Measurements from ENCODE around the gene EXOC8. TPM values are rescaled to one million over a fixed set of nuclear protein-coding genes. Genes with fewer than 3 reads are reported as not detected.

The EXOC8 gene
- total and polyA plus RNA-seq, 2 experiments from 2014 or later = 2.3 to 14.4 TPM

GRCh38 chr1:231355171-231355570 lies 17.5 kb upstream of the EXOC8 start (continued):
- TF ChIP-seq ZNF462 (CRISPR knock-in tag; IDR thresholded peaks at IDR 0.05) (no peak), POLR2AphosphoS5 (IDR thresholded peaks at IDR 0.05; ENCODE audit: low read depth) (no peak), ZNF114 (CRISPR knock-in tag; IDR thresholded peaks at IDR 0.05) (no peak), EZH2 (IDR thresholded peaks at IDR 0.05; ENCODE audit: low read depth, unreplicated experiment) (no peak)

DNA sequence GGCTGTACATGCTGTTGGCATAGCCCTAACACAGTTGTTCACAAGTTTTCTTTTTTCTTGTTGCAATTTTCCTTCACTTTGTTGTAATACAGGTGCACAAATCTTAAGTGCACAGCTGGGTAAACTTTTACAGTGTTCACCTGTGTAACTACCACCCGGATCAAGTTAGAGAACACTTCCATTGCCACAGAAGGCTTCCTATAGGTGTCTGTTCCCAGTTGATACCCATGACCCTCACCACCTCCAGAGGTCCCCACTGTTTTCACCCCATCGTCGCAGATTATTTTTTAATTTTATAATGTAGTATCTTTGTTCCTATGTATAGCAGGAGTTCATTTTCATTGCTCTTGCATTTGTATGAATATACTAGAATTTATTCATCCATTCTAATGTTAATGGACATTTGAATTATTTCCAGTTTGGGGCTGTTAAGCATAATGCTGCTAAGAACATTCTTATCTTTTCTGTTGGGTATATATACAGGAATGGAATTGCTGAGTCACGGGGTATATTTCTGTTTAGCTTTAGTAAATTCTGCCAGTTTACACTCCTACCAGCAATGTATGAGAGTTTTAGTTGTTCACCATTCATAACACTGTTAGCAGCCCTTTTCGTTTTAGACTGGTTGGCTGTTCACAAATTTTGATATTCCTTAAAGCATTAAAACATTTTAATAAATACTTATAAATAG lies 16.8 kb upstream of the EXOC8 start:
- H3K27me3 Mint-ChIP-seq (ENCODE audit: insufficient read depth, low read depth, poor library complexity) = no peaks in the 10 kb centered on the region
- Histone ChIP-seq H3K27ac (ENCODE audit: low read depth) (no peak overlapping the region), H4K20me1 (replicated peaks; ENCODE audit: insufficient read depth) (no peaks in the 10 kb centered on the region; the same call in 1 of the 2 replicates), H3K79me2 (replicated peaks; ENCODE audit: insufficient read depth) (no peaks in the 10 kb centered on the region), H3F3A (replicated peaks; ENCODE audit: low read depth) (no peaks in the 10 kb centered on the region), H2AFZ (no peak overlapping the region), H3K4me1 (ENCODE audit: insufficient read depth) (no peaks in the 10 kb centered on the region), H3K9me2 (ENCODE audit: insufficient read depth) (no peaks in the 10 kb centered on the region), H3K4me2 (no peak overlapping the region), H3K4me3 (no peak overlapping the region), H3K36me3 (ENCODE audit: insufficient read depth) (peaks cover 12% of the 10 kb centered on the region; the same call in 1 of the 2 replicates), H3K27me3 (ENCODE audit: insufficient read depth) (no peaks in the 10 kb centered on the region)
- no peak for DNase-seq (ENCODE audit: low spot score)
- no peak overlapping the region for H3K4me3 Mint-ChIP-seq
- ATAC-seq = no peak
- H3K36me3 Mint-ChIP-seq (ENCODE audit: low read depth) = peaks cover 15% of the 10 kb centered on the region; the same call in 2 of the 3 replicates
- H3K9me3 Mint-ChIP-seq = no peaks in the 10 kb centered on the region
- no peaks in the 10 kb centered on the region for H3K4me1 Mint-ChIP-seq
- TF ChIP-seq CTCF (conservative IDR thresholded peaks at IDR 0.05; ENCODE audit: low read depth in 2 of 2) (no peak; a peak in 1 of 4 replicates), EZH2phosphoT487 (IDR thresholded peaks at IDR 0.05; ENCODE audit: unreplicated experiment) (no peak), JUNB (IDR thresholded peaks at IDR 0.05; ENCODE audit: unreplicated experiment) (no peak), ZNF331 (CRISPR knock-in tag; IDR thresholded peaks at IDR 0.05; ENCODE audit: low read depth) (no peak)
- H3K27ac Mint-ChIP-seq = no peak overlapping the region
